WI38 (cell line): ENCODE data around the gene PGAP1.
"Not testable (repeated sequence)": the region's sequence is repeated elsewhere in the genome, so short reads cannot be mapped to it uniquely, and the experiment has no call there.

ENCODE experiments used
- H3K4me3 ChIP-seq: 2 replicates; pipeline ENCODE4 v1.5.1; 2011; ENCODE audit warnings: low read depth, mild to moderate bottlenecking, control low read depth, low read length
- CTCF ChIP-seq: IDR thresholded peaks from 2 replicates; pipeline ENCODE4 v1.5.1; 2012; ENCODE audit warnings: low read depth, mild to moderate bottlenecking, control low read depth, low read length

PGAP1 gene

GRCh38 chr2:196918927-196919326, 7.6 kb downstream of the PGAP1 start:
- TF ChIP-seq CTCF, result no peak
- H3K4me3 ChIP-seq, result no peak overlapping the region

GRCh38 chr2:196917802-196918201, 8.7 kb downstream of the PGAP1 start:
- H3K4me3 ChIP-seq, result no peak overlapping the region
- TF ChIP-seq CTCF, result no peak

GRCh38 chr2:196915507-196916189, 10.9 kb downstream of the PGAP1 start:
- no peak for TF ChIP-seq CTCF
- H3K4me3 ChIP-seq, result no peak overlapping the region

DNA sequence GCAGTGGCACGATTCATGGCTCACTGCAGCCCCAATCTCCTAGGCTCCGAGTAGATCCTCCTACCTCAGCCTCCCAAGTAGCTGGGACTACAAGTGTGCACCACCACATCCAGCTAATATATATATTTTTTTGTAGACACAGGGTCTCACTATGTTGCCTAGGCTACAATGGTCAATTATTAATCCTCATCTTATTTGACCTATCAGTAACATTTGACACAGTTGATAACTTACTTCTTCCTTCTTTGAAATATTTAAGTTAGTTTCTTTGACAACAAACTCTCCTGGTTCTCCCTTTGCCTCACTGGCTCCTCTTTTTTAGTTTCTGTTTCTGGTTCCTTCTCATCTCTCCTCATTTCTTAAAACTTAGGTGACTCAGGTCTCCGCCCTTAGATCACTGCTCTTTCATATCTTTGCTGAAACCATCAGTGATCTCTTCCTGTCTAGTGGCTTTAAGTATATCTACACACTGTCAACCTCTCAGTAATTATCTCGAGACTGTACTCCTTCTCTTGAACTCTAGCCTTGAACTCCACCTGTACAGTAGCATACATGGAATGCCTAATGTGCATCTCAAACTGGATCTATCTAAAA, 11.5 kb downstream of the PGAP1 start:
- TF ChIP-seq CTCF, result no peak
- H3K4me3 ChIP-seq, result no peak overlapping the region

DNA sequence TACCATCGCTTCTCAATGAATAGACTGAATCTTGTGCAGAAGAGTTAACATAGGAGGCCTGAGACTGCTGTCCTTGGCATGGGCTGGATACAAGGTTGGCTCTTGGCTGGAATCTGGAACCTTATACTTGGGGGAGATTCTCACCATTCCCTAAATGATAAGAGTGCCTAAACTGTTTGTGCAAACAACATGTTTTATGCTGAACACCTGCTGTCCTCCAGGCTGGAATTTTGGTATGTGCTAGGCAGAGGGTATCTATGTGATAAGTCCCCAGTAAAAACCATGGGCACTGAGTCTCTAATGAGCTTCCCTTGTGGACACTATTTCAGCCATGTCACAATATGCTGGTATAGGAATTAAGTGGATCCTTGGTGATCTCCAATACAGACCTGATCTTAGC, 12.8 kb downstream of the PGAP1 start:
- no peak for TF ChIP-seq CTCF
- no peak overlapping the region for H3K4me3 ChIP-seq

- H3K4me3 ChIP-seq, result not testable (repeated sequence)
Measured at GRCh38 chr2:196905365-196905764, 21.1 kb downstream of the PGAP1 start.

DNA sequence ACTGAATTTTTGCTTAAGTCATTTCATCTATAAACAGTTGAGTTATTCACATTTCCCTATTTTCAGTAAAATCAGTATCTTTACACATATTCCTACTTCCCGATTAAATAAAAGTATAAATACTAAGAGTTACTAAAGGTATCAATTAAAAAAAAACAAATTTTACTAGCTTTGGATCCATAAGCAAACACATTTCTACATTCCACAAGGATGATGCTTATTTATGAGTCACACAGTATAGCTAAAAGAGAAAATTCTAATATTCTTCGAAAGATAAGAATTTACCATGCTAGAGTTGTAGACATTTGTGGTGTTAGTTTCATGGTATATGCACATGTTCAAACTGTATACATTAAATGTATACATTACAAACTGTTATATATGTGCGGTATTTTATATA, 23.7 kb downstream of the PGAP1 start:
- no peak for TF ChIP-seq CTCF
- H3K4me3 ChIP-seq, result no peak overlapping the region

DNA sequence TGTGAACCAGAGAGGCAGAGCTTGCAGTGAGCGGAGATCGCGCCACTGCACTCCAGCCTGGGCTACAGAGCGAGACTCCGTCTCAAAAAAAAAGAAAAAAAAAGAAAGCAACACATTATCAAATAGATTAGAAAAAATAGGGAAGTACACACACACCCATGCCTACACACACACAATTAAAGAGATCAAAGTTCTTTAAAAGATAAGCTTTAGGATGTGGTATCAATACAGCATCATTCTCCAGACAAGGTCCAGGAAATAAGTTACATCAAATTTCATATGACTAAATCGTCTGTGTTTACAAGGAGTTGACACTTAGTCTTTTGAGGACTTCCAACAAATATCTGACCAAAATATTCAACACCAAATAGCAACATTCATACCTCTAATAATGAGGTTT, 25.7 kb downstream of the PGAP1 start:
- TF ChIP-seq CTCF, result no peak
- no peak overlapping the region for H3K4me3 ChIP-seq
